ENCODE results near the gene FBXW12. TPM values are rescaled to one million over a fixed set of nuclear protein-coding genes. Genes with fewer than 3 reads are reported as not detected.

The FBXW12 gene
- total RNA-seq, 1 experiment from 2014 or later, result not detected

DNA sequence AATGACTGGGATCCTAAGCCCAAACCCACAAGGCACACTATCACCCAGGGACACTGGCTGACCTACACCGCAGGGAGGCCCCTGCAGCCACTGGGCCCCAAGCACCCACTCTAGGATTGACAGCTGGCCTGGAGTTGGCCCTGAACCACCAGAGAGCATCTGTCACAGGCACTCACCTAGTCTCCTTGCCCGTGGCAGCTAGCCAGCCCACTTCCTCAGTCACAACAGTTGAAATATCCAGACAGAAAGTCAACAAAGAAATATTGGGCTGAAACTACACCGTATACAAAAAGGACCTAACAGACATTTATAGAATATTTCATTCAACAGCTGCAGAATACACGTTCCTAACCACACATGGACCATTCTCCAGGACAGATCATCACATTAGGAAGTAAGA, 33.4 kb upstream of the FBXW12 start (continued):
- TF ChIP-seq ZFX (IDR thresholded peaks at IDR 0.05), result no peak

GRCh38 chr3:48343432-48343831, 28.6 kb upstream of the FBXW12 start:
- intact Hi-C loops (cut with micrococcal nuclease), result no loop called here
- H3K27ac ChIP-seq (ENCODE audit: low read depth, low read length), result no peak overlapping the region
- no TSS peak for BruUV-seq (replicated peaks)
- no peak overlapping the region for H3K4me3 ChIP-seq (replicated peaks in 1 of 2; ENCODE audit: low read depth in 1 of 2, low read length in 2 of 2)
- POLR2A ChIA-PET, result interaction anchor here (0.6 kb wide), 1 partner anchor 289 kb away, joined by 3 read pairs; no protein-coding TSS in a partner anchor
- TF ChIP-seq, protein P1, sequence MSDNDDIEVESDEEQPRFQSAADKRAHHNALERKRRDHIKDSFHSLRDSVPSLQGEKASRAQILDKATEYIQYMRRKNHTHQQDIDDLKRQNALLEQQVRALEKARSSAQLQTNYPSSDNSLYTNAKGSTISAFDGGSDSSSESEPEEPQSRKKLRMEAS (IDR thresholded peaks at IDR 0.05), result no peak
- TF ChIP-seq EZH2 (IDR thresholded peaks at IDR 0.05), result no peak
- no peaks in the 10 kb centered on the region for H4K20me1 ChIP-seq (ENCODE audit: insufficient read depth)
- no peaks in the 10 kb centered on the region for H3K9me2 ChIP-seq (ENCODE audit: insufficient read depth)
- ATAC-seq, result no peak
- DNase-seq (ENCODE audit: low read depth, low spot score), result no peak
- H3K4me1 ChIP-seq (ENCODE audit: control insufficient read depth in 1 of 2, insufficient read depth in 2 of 2, low read length in 2 of 2), result no peaks in the 10 kb centered on the region
- RAD21 ChIA-PET (ENCODE audit: low non-redundant PET in 1 of 2, low total read pairs in 2 of 2, uncharacterized antibody in 2 of 2, unreplicated experiment in 2 of 2), result no interaction called here
- no peak overlapping the region for H2AFZ ChIP-seq (ENCODE audit: low read depth, low read length, poor library complexity, severe bottlenecking)
- no peaks in the 10 kb centered on the region for H3K36me3 ChIP-seq (ENCODE audit: control insufficient read depth in 1 of 2, insufficient read depth in 2 of 2, low read length in 2 of 2)
- H3K79me2 ChIP-seq (ENCODE audit: insufficient read depth, low read length), result no peaks in the 10 kb centered on the region
- no peak overlapping the region for H3K9ac ChIP-seq (ENCODE audit: low read length)
- no peaks in the 10 kb centered on the region for H3K27me3 ChIP-seq (ENCODE audit: insufficient read depth, low read length)
- CTCF ChIA-PET, result no interaction called here
- H3K4me2 ChIP-seq (ENCODE audit: low read length), result no peak overlapping the region
- no peaks in the 10 kb centered on the region for H3K9me3 ChIP-seq (ENCODE audit: control insufficient read depth in 1 of 2, insufficient read depth in 1 of 2, low read depth in 1 of 2, low read length in 2 of 2)

- Histone ChIP-seq H3K4me2 (ENCODE audit: low read length) (no peak overlapping the region), H3K27ac (ENCODE audit: low read depth, low read length) (no peak overlapping the region), H3K4me1 (ENCODE audit: control insufficient read depth in 1 of 2, insufficient read depth in 2 of 2, low read length in 2 of 2) (no peaks in the 10 kb centered on the region), H2AFZ (ENCODE audit: low read depth, low read length, poor library complexity, severe bottlenecking) (no peak overlapping the region), H4K20me1 (ENCODE audit: insufficient read depth) (no peaks in the 10 kb centered on the region), H3K9ac (ENCODE audit: low read length) (no peak overlapping the region), H3K4me3 (replicated peaks in 1 of 2; ENCODE audit: low read depth in 1 of 2, low read length in 2 of 2) (no peak overlapping the region), H3K27me3 (ENCODE audit: insufficient read depth, low read length) (no peaks in the 10 kb centered on the region), H3K36me3 (ENCODE audit: control insufficient read depth in 1 of 2, insufficient read depth in 2 of 2, low read length in 2 of 2) (no peaks in the 10 kb centered on the region), H3K9me2 (ENCODE audit: insufficient read depth) (no peaks in the 10 kb centered on the region), H3K9me3 (ENCODE audit: control insufficient read depth in 1 of 2, insufficient read depth in 1 of 2, low read depth in 1 of 2, low read length in 2 of 2) (no peaks in the 10 kb centered on the region), H3K79me2 (ENCODE audit: insufficient read depth, low read length) (no peaks in the 10 kb centered on the region)
- DNase-seq (ENCODE audit: low read depth, low spot score), result no peak
- no TSS peak for BruUV-seq (replicated peaks)
- ChIA-PET POLR2A (no interaction called here), CTCF (no interaction called here), RAD21 (ENCODE audit: low non-redundant PET in 1 of 2, low total read pairs in 2 of 2, uncharacterized antibody in 2 of 2, unreplicated experiment in 2 of 2) (no interaction called here)
- TF ChIP-seq, protein P2, sequence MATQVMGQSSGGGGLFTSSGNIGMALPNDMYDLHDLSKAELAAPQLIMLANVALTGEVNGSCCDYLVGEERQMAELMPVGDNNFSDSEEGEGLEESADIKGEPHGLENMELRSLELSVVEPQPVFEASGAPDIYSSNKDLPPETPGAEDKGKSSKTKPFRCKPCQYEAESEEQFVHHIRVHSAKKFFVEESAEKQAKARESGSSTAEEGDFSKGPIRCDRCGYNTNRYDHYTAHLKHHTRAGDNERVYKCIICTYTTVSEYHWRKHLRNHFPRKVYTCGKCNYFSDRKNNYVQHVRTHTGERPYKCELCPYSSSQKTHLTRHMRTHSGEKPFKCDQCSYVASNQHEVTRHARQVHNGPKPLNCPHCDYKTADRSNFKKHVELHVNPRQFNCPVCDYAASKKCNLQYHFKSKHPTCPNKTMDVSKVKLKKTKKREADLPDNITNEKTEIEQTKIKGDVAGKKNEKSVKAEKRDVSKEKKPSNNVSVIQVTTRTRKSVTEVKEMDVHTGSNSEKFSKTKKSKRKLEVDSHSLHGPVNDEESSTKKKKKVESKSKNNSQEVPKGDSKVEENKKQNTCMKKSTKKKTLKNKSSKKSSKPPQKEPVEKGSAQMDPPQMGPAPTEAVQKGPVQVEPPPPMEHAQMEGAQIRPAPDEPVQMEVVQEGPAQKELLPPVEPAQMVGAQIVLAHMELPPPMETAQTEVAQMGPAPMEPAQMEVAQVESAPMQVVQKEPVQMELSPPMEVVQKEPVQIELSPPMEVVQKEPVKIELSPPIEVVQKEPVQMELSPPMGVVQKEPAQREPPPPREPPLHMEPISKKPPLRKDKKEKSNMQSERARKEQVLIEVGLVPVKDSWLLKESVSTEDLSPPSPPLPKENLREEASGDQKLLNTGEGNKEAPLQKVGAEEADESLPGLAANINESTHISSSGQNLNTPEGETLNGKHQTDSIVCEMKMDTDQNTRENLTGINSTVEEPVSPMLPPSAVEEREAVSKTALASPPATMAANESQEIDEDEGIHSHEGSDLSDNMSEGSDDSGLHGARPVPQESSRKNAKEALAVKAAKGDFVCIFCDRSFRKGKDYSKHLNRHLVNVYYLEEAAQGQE (IDR thresholded peaks at IDR 0.05; ENCODE audit: low read depth), result no peak
- TF ChIP-seq EZH2phosphoT487 (IDR thresholded peaks at IDR 0.05; ENCODE audit: borderline replicate concordance), result no peak
- TF ChIP-seq CEBPB (IDR thresholded peaks at IDR 0.05; ENCODE audit: low read depth), result no peak
- TF ChIP-seq, protein P3, sequence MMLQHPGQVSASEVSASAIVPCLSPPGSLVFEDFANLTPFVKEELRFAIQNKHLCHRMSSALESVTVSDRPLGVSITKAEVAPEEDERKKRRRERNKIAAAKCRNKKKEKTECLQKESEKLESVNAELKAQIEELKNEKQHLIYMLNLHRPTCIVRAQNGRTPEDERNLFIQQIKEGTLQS (IDR thresholded peaks at IDR 0.05), result no peak
- TF ChIP-seq TCF7L2 (IDR thresholded peaks at IDR 0.05; ENCODE audit: borderline replicate concordance, extremely low read depth, insufficient read depth, insufficient read length), result no peak
- TF ChIP-seq ZBTB33 (IDR thresholded peaks at IDR 0.05; ENCODE audit: extremely low read depth, insufficient replicate concordance, low read length), result no peak
- no peak for TF ChIP-seq SIN3A (IDR thresholded peaks at IDR 0.05; ENCODE audit: low read depth)
- TF ChIP-seq EGR1 (IDR thresholded peaks at IDR 0.05; ENCODE audit: low read depth), result no peak
- TF ChIP-seq SRF (IDR thresholded peaks at IDR 0.05; ENCODE audit: low read depth), result no peak
- no peak for ATAC-seq
- intact Hi-C loops (cut with micrococcal nuclease), result no loop called here
Measured at GRCh38 chr3:48344867-48345507, 27.0 kb upstream of the FBXW12 start.

Measured in HCT116 (cell line).